Muscle layer of duodenum (tissue), 2 donors: ENCODE data around the gene TEX22.

Experiments used
- H3K27ac ChIP-seq: one replicate; pipeline ENCODE4 v1.7.0; 2013; ENCODE audit warnings: mild to moderate bottlenecking, low read length
- H3K27me3 ChIP-seq: one replicate; pipeline ENCODE4 v1.7.0; 2013; ENCODE audit warnings: low read depth, mild to moderate bottlenecking, control low read depth, low read length
- H3K36me3 ChIP-seq, 2 donors: one replicate each; pipeline ENCODE4 v1.7.0; 2013; ENCODE audit warnings: low read length in 2 of 2, control low read depth in 1 of 2, mild to moderate bottlenecking in 1 of 2; ENCODE audit not compliant: insufficient read depth in 2 of 2, control insufficient read depth in 1 of 2
- H3K4me1 ChIP-seq, 2 donors: one replicate each; pipeline ENCODE4 v1.7.0; 2013; ENCODE audit warnings: low read length in 2 of 2, mild to moderate bottlenecking in 2 of 2, control low read depth in 1 of 2, moderate library complexity in 1 of 2; ENCODE audit not compliant: insufficient read depth in 2 of 2, control insufficient read depth in 1 of 2
- H3K4me3 ChIP-seq, 2 donors: one replicate each; pipeline ENCODE4 v1.7.0; 2013; ENCODE audit warnings: low read length in 2 of 2, low read depth in 1 of 2, mild to moderate bottlenecking in 1 of 2
- H3K9me3 ChIP-seq, 2 donors: one replicate each; pipeline ENCODE4 v1.7.0; 2013; ENCODE audit warnings: low read length in 2 of 2, control low read depth in 1 of 2, mild to moderate bottlenecking in 1 of 2; ENCODE audit not compliant: control insufficient read depth in 1 of 2
- donor health status: healthy.

TEX22 gene

DNA sequence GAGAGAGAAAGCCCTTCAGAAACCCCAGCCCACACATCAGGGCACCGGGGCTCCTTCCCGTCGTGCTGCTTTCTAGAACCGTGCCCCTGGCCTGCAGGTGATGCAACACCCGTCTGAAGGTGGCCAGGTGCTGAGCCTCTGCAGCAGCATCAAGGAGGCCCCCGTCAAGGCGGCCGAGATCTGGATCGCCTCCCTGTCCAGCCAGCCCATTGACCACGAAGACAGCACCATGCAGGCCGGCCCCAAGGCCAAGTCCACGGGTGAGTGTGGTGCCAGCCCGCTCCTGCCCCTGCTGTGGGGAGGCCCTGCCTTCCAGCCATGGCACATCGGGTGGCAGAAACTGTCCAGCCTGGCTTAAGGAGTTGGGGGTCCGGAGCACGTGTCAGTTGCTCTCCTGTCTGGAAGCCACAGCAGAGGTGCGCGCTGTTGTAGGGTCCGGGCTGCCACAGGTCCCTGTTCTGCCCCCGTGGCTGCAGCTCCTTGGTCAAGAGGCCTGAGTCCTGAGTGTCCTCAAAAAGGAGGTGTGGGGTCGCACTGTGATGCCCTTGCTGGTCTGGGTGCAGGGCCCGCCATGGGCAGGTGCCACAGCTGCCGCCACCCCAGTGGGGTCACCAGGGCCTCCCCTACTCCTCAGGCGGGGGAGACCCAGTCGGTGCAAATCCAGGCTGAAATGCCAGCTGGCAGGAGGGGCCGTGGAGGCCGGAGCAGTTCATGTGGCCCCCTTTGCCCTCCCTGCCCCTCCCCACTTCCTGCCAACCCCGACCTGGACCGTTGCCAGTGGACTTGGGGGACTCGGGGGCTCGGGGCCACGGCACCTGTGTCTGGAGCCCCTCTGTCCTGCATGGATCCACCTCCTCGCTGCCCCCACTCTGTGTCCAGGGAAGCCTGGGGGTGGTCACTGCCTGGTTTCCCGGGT, 31.0 kb upstream of the TEX22 start:
- Histone ChIP-seq H3K9me3 (no peaks in the 10 kb centered on the region), H3K4me3 (no peak overlapping the region), H3K27me3 (no peaks in the 10 kb centered on the region), H3K36me3 (peaks cover 0 to 35% of the 10 kb centered on the region in 2 donors), H3K27ac (no peak overlapping the region), H3K4me1 (peaks cover 0 to 8% of the 10 kb centered on the region in 2 donors)

DNA sequence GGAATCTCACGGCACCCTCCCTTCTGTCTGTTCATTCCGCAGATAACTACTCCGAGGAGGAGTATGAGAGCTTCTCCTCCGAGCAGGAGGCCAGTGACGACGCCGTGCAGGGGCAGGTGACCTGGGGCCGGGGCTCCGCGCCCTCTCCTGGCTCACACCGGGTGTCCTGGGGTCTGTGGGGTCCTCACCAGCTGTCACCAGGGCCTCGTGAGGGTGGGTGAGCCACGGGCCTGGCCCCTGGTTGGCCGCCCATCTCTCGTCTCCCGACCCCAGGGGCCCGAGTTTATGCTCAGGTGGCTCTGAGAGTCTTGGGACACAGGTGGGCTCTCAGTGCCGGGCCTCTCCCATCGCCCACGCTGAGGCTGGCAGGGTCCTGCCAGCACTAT, 30.3 kb upstream of the TEX22 start:
- no peaks in the 10 kb centered on the region for H3K9me3 ChIP-seq
- peaks cover 0 to 35% of the 10 kb centered on the region in 2 donors for H3K36me3 ChIP-seq
- H3K4me1 ChIP-seq, result peaks cover 0 to 8% of the 10 kb centered on the region in 2 donors
- H3K4me3 ChIP-seq, result no peak overlapping the region
- H3K27ac ChIP-seq, result no peak overlapping the region
- H3K27me3 ChIP-seq, result no peaks in the 10 kb centered on the region

DNA sequence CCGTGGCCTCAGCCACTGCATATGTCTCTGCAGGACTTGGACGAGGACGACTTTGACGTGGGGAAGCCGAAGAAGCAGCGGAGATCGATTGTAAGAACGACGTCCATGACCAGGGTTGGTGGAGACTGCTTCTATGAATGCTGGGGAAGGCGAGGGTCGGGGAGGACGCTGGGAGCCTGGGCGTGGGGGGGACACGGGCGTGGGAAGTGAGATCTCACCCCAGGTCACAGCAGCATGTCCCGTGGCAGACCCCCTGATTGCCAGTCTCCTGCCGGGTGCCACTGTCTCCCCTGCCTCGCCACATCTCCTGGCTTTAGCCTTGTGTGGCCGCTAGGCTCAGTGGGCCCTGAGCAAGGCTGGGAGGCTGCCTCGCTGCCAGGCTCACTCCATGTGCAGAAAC, 29.9 kb upstream of the TEX22 start:
- peaks cover 0 to 35% of the 10 kb centered on the region in 2 donors for H3K36me3 ChIP-seq
- H3K9me3 ChIP-seq, result no peaks in the 10 kb centered on the region
- H3K4me3 ChIP-seq, result no peak overlapping the region
- H3K27ac ChIP-seq, result no peak overlapping the region
- H3K27me3 ChIP-seq, result no peaks in the 10 kb centered on the region
- H3K4me1 ChIP-seq, result peaks cover 0 to 8% of the 10 kb centered on the region in 2 donors

DNA sequence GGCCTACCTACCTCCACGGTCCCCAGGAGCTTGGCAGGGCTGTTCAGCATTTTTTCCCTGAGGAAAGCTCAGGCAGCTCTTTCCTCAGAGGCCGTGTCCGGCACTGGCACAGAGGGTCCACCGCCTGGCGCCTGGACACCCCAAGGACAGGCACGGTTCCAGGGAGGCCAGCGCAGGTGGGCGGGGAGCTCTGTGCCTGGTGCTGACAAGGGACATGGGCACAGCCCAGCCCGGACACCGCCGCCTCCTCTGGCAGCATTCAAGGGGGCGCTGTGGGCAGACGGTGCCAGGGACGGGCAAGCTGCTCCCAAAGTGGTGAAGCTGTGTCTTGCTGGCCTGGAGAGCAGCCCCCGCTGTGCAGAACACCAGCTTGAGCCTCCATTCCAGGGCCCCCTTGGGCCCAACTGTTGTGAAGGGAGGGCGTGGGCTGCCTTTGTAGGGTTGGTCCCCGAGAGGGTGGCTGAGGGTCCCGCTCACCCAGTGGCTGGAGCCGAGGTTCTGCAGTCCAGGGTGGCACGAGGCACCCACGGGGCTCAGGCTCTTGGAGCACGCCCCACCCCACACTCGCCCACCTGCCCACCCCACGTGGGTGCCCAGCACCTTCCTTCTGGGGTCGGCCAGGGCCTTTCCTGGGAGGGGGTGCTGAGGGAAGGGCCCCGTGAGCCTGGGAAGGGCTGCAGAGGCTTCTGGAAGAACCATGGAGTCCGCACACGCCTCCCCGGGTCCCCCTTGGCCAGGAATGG, 29.3 kb upstream of the TEX22 start:
- peaks cover 0 to 35% of the 10 kb centered on the region in 2 donors for H3K36me3 ChIP-seq
- no peaks in the 10 kb centered on the region for H3K27me3 ChIP-seq
- no peak overlapping the region for H3K4me3 ChIP-seq
- H3K4me1 ChIP-seq, result peaks cover 0 to 8% of the 10 kb centered on the region in 2 donors
- H3K9me3 ChIP-seq, result no peaks in the 10 kb centered on the region
- no peak overlapping the region for H3K27ac ChIP-seq

DNA sequence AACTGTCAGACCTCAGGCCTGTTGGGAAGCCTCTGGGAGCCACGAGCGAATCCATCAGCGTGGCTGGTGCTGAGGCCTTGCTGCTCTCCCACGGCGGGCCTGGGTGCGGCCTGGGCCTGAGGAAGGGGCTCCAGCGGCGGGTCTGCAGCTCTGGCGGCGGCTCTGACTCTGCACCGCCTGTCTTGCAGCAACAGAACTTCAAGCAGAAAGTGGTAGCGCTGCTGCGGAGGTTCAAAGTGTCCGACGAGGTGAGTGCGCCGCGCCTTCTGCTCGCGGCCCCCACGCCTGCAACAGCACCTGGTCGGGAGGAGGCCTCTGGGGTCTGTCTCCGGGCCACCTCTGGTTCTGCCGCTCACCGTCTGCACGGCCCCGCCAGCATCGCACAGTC, 28.7 kb upstream of the TEX22 start:
- peaks cover 0 to 6% of the 10 kb centered on the region in 2 donors for H3K4me1 ChIP-seq
- no peaks in the 10 kb centered on the region for H3K27me3 ChIP-seq
- H3K27ac ChIP-seq, result no peak overlapping the region
- H3K4me3 ChIP-seq, result no peak overlapping the region
- peaks cover 0 to 35% of the 10 kb centered on the region in 2 donors for H3K36me3 ChIP-seq
- no peaks in the 10 kb centered on the region for H3K9me3 ChIP-seq

DNA sequence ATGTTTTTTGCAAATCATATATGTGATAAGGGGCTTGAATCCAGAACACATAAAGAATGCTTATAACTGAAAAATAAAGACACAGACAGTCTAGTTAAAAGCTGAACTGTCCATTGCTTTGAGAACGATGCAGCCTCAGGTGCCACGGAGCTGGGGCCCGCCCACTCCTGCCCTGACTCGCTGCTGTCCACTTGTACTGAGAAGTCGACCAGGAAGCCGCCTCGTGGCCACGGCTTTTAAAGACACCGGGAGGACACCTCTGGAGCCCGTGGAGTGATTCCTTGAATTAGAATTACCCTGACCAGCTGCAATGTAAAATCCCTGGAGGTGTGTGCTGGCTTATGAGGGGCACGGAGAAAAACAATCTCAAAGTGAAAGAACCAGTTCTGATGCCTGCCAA, 23.9 kb upstream of the TEX22 start:
- Histone ChIP-seq H3K27ac (no peak overlapping the region), H3K4me1 (peaks cover 0 to 4% of the 10 kb centered on the region in 2 donors), H3K4me3 (no peak overlapping the region), H3K9me3 (no peaks in the 10 kb centered on the region), H3K36me3 (peaks cover 0 to 11% of the 10 kb centered on the region in 2 donors), H3K27me3 (no peaks in the 10 kb centered on the region)

DNA sequence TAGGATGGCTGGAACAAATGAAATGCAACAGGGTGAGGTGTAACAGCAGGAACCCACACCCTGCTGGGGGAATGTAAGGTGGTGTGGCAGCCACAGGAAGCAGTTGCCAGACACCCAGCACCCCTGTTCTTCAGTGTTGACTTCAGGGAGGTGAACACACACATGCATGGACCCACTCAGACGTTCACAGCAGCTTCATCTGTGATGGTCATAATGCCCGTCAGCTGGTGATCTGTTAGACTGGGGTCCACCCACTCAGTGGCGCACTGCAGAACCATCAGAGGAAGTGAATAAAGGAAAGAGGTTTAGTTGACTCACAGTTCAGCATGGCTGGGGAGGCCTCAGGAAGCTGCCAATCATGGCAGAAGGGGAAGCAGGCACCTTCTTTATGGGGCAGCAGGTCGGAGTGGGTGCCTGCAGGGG, 22.7 kb upstream of the TEX22 start:
- no peaks in the 10 kb centered on the region for H3K27me3 ChIP-seq
- peaks cover 0 to 17% of the 10 kb centered on the region in 2 donors for H3K36me3 ChIP-seq
- no peak overlapping the region for H3K4me3 ChIP-seq
- H3K27ac ChIP-seq, result no peak overlapping the region
- H3K4me1 ChIP-seq, result peaks cover 0 to 4% of the 10 kb centered on the region in 2 donors
- no peaks in the 10 kb centered on the region for H3K9me3 ChIP-seq

DNA sequence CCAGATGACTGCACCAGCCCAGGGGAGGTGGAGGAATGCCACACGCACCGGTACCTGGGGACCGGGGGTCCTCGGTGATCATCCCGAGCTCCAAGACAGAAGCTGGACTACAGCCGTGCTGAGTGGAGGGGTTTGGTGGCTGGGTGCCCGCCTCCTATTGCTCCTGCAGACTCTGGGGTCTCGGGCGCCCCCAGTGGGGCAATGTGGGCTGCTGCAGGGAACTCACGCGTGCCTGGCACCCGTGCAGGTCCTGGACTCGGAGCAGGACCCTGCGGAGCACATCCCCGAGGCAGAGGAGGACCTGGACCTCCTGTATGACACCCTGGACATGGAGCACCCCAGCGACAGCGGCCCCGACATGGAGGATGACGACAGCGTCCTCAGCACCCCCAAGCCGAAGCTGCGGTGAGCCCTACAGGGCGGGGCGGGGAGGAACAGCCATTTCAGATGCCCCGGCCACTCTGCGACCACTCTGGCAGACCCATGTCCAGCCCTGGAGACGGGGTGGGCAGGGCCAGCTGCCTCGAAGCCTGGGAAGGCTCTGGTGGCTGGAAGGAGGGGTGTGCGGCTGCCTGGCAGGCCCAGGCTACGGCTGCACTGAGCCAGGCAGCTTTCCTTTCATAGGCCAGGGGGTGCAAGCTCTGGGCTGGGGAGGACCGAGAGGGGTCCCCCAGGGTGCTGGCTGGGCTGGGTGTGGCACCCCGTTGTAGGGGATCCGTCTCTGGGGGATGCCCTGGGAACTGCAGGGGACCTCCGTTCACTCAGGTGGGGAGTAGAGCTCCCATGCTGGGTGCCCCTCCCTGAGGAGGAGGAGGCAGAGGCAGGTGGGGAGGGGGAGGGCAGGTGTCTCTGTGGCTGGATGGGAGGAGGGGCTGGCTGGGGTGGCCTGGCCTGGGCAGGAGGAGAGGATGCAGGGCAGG, 21.6 kb upstream of the TEX22 start:
- H3K4me3 ChIP-seq, result no peak overlapping the region
- no peaks in the 10 kb centered on the region for H3K9me3 ChIP-seq
- H3K27me3 ChIP-seq, result no peaks in the 10 kb centered on the region
- H3K27ac ChIP-seq, result no peak overlapping the region
- no peaks in the 10 kb centered on the region for H3K4me1 ChIP-seq
- peaks cover 0 to 21% of the 10 kb centered on the region in 2 donors for H3K36me3 ChIP-seq

DNA sequence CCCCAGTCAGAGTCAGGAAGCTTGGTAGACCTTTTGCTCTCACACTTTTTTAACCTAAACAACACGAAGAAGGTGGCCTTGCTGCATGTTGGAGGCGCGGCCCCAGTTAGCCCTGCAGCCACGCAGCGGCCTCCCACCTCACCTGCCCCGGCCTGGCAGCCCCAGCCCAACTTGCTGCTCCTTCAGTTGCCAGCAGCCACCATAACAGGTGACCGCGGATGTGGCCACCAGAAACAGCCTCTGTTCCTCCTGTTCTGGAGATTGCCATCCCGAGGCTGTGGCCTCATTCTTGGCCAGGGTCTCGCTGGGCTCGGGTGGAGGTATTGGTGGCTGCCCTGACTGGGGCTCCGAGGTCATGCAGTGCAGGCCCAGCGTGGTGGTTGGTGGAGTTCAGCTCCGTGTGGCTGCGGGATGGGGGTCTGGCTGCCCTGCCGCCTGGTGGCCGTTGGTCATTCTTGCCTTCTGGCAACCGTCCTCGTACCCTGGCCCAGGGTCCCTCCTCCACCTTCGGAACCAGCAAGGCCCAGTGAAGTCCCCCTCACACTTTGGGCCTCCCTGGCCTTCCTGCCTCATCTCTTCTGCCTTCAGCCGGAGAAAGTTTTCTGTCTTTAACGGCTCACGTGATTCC, 20.7 kb upstream of the TEX22 start:
- no peaks in the 10 kb centered on the region for H3K27me3 ChIP-seq
- no peaks in the 10 kb centered on the region for H3K9me3 ChIP-seq
- no peaks in the 10 kb centered on the region for H3K4me1 ChIP-seq
- H3K4me3 ChIP-seq, result no peak overlapping the region
- no peak overlapping the region for H3K27ac ChIP-seq
- H3K36me3 ChIP-seq, result peaks cover 0 to 29% of the 10 kb centered on the region in 2 donors

DNA sequence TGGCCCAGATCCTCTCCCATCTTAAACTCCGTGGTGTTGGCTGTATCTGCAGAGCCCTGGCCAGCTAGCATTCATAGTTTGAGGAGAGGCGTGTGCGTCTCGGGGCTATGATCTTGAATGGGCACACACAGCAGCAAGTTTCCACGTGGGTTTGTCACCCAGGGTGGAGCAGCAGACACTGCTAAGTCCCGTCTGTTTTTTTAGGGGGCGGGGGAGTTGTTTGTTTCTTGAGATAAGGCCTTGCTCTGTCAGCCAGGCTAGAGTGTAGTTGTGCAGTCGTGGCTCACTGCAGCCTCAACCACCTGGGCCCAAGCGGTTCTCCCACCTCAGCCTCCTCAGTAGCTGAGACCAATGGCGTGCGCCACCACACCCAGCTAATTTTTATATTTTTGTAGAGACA, 20.1 kb upstream of the TEX22 start:
- H3K9me3 ChIP-seq, result no peaks in the 10 kb centered on the region
- H3K27ac ChIP-seq, result no peak overlapping the region
- no peaks in the 10 kb centered on the region for H3K27me3 ChIP-seq
- peaks cover 0 to 34% of the 10 kb centered on the region in 2 donors for H3K36me3 ChIP-seq
- no peak overlapping the region for H3K4me3 ChIP-seq
- H3K4me1 ChIP-seq, result no peaks in the 10 kb centered on the region
